HFFc6 (cell line): ENCODE results near the gene UFD1. TPM values are rescaled to one million over a fixed set of nuclear protein-coding genes. Genes with fewer than 3 reads are reported as not detected.

Experiments used
- DNase-seq: peaks from one replicate; pipeline ENCODE4 v3.0.0-alpha.2; 2018
- H3K27ac Mint-ChIP-seq: 2 replicates; pipeline ENCODE4 v1.8.0; 2020; ENCODE audit warnings: mild to moderate bottlenecking, mixed read lengths
- H3K27me3 Mint-ChIP-seq: 2 replicates; pipeline ENCODE4 v1.8.0; 2021; ENCODE audit warnings: mild to moderate bottlenecking, moderate library complexity, mixed read lengths; ENCODE audit not compliant: insufficient read depth
- H3K36me3 Mint-ChIP-seq: 2 replicates; pipeline ENCODE4 v1.8.0; 2021; ENCODE audit warnings: low read depth, mixed read lengths
- H3K4me1 Mint-ChIP-seq: 2 replicates; pipeline ENCODE4 v1.8.0; 2020; ENCODE audit warnings: low read depth, mixed read lengths
- H3K4me3 Mint-ChIP-seq: 2 replicates; pipeline ENCODE4 v1.8.0; 2020; ENCODE audit warnings: mild to moderate bottlenecking, moderate library complexity, mixed read lengths
- H3K9me3 Mint-ChIP-seq: 2 replicates; pipeline ENCODE4 v1.8.0; 2020; ENCODE audit warnings: mild to moderate bottlenecking, mixed read lengths
- total RNA-seq, 6 experiments: library from RNA; stranded (reverse); fragmentation: NEBNext Ultra II Directional; extraction: Animal tissue kit (Norgen Biotek cat#: 25700); gene quantifications; 2 replicates in 1 of 6; 3 replicates in 5 of 6; pipeline ENCODE4 v1.2.3, GENCODE V29; 2021
- TF ChIP-seq, protein P1 (sequence below): fragments of 200-600 bp; sonication (generic); IDR thresholded peaks from 2 replicates; pipeline ENCODE4 v1.5.0; 2021; ENCODE audit warnings: antibody characterized with exemption, mild to moderate bottlenecking

The UFD1 gene
- total RNA-seq, 6 experiments from 2014 or later: 94.9 to 134 (median 113) TPM

- Mint-ChIP-seq H3K36me3 (no peaks in the 10 kb centered on the region), H3K4me1 (peaks cover 56% of the 10 kb centered on the region), H3K27ac (peak overlapping the region; percentile 100), H3K27me3 (no peaks in the 10 kb centered on the region; the same call in 1 of the 2 replicates), H3K9me3 (no peaks in the 10 kb centered on the region), H3K4me3 (peak overlapping the region; percentile 92)
- TF ChIP-seq, protein P1, sequence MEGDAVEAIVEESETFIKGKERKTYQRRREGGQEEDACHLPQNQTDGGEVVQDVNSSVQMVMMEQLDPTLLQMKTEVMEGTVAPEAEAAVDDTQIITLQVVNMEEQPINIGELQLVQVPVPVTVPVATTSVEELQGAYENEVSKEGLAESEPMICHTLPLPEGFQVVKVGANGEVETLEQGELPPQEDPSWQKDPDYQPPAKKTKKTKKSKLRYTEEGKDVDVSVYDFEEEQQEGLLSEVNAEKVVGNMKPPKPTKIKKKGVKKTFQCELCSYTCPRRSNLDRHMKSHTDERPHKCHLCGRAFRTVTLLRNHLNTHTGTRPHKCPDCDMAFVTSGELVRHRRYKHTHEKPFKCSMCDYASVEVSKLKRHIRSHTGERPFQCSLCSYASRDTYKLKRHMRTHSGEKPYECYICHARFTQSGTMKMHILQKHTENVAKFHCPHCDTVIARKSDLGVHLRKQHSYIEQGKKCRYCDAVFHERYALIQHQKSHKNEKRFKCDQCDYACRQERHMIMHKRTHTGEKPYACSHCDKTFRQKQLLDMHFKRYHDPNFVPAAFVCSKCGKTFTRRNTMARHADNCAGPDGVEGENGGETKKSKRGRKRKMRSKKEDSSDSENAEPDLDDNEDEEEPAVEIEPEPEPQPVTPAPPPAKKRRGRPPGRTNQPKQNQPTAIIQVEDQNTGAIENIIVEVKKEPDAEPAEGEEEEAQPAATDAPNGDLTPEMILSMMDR: no peak
- no peak for DNase-seq
Observed at GRCh38 chr22:19478045-19478900, 720 bp downstream of the UFD1 start.

- Mint-ChIP-seq H3K4me1 (peaks cover 48% of the 10 kb centered on the region), H3K4me3 (peak overlapping the region; percentile 92), H3K36me3 (no peaks in the 10 kb centered on the region), H3K9me3 (no peaks in the 10 kb centered on the region), H3K27ac (peak overlapping the region; percentile 100), H3K27me3 (peaks cover under 1% of the 10 kb centered on the region)
- DNase-seq: no peak
- TF ChIP-seq, protein P1: peak; percentile 53
Observed at GRCh38 chr22:19477321-19478044, 1.5 kb downstream of the UFD1 start.

GRCh38 chr22:19476023-19476422 lies 3.0 kb downstream of the UFD1 start:
- Mint-ChIP-seq H3K36me3 (peaks cover 6% of the 10 kb centered on the region; the same call in 1 of the 2 replicates), H3K27ac (peak overlapping the region; percentile 7; the same call in 1 of the 2 replicates)

GRCh38 chr22:19473578-19473977 lies 5.4 kb downstream of the UFD1 start:
- H3K9me3 Mint-ChIP-seq: no peaks in the 10 kb centered on the region
- TF ChIP-seq, protein P1: peak; percentile 54
- DNase-seq: peak; percentile 22
- H3K36me3 Mint-ChIP-seq: peaks cover 18% of the 10 kb centered on the region; the same call in 1 of the 2 replicates
- H3K27me3 Mint-ChIP-seq: peaks cover 2% of the 10 kb centered on the region
- H3K27ac Mint-ChIP-seq: no peak overlapping the region; the same call in 1 of the 2 replicates
- no peak overlapping the region for H3K4me3 Mint-ChIP-seq
- peaks cover 34% of the 10 kb centered on the region for H3K4me1 Mint-ChIP-seq

More at GRCh38 chr22:19476023-19476422, 3.0 kb downstream of the UFD1 start:
- Mint-ChIP-seq H3K9me3 (no peaks in the 10 kb centered on the region), H3K4me3 (no peak overlapping the region), H3K27me3 (peaks cover 2% of the 10 kb centered on the region), H3K4me1 (peaks cover 44% of the 10 kb centered on the region)
- TF ChIP-seq, protein P1: no peak
- DNase-seq: no peak

- peaks cover 27% of the 10 kb centered on the region for H3K36me3 Mint-ChIP-seq
- no peak overlapping the region for H3K27ac Mint-ChIP-seq
- DNase-seq: no peak
- TF ChIP-seq, protein P1: no peak
- peaks cover 23% of the 10 kb centered on the region for H3K4me1 Mint-ChIP-seq
- no peaks in the 10 kb centered on the region for H3K9me3 Mint-ChIP-seq
- peaks cover 2% of the 10 kb centered on the region for H3K27me3 Mint-ChIP-seq
- no peak overlapping the region for H3K4me3 Mint-ChIP-seq
Observed at GRCh38 chr22:19472233-19472632, 6.8 kb downstream of the UFD1 start.
